GM18951 (cell line): ENCODE data around the gene DGKE.

Source experiments
- POLR2A ChIP-seq: IDR thresholded peaks from 4 replicates; pipeline ENCODE4 v1.6.1; 2011; ENCODE audit warnings: mild to moderate bottlenecking; ENCODE audit not compliant: insufficient read length, insufficient read depth; ENCODE audit errors: extremely low read depth
- in situ Hi-C: fragments of 300-500 bp; cut with MboI; formaldehyde crosslinking; loops from one replicate; pipeline ENCODE4 v1.12.0; 2022; ENCODE audit warnings: low sequenced_read_pairs, mixed read lengths, inconsistent platforms; ENCODE audit not compliant: unreplicated experiment

DGKE gene

DNA sequence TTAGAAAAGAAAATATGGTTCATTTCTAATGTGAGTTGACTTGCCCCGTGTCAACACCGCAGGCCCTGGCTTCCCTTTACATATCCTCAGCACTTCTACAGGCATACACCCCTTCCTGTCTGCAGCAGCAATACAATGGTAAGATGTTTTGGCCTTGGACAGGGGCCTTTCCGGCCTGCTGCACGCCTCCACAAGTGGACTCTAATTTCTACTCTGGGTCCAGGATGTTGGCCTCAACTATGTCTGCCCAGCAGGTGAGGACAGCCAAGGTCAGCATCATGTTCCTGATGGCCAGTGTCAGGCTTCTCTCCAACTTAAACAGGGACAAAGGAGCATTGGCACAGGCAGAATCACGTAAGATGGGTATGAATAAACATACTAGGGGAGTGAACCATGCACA is 11.2 kb upstream of the DGKE start:
- in situ Hi-C loops: no loop called here
- no peak for TF ChIP-seq POLR2A

GRCh38 chr17:56823848-56824247 is 10.1 kb upstream of the DGKE start:
- no peak for TF ChIP-seq POLR2A
- in situ Hi-C loops: no loop called here

GRCh38 chr17:56824503-56824902 is 9.4 kb upstream of the DGKE start:
- TF ChIP-seq POLR2A: no peak
- in situ Hi-C loops: no loop called here

GRCh38 chr17:56826611-56827414 is 7.1 kb upstream of the DGKE start:
- TF ChIP-seq POLR2A: no peak
- in situ Hi-C loops: no loop called here

DNA sequence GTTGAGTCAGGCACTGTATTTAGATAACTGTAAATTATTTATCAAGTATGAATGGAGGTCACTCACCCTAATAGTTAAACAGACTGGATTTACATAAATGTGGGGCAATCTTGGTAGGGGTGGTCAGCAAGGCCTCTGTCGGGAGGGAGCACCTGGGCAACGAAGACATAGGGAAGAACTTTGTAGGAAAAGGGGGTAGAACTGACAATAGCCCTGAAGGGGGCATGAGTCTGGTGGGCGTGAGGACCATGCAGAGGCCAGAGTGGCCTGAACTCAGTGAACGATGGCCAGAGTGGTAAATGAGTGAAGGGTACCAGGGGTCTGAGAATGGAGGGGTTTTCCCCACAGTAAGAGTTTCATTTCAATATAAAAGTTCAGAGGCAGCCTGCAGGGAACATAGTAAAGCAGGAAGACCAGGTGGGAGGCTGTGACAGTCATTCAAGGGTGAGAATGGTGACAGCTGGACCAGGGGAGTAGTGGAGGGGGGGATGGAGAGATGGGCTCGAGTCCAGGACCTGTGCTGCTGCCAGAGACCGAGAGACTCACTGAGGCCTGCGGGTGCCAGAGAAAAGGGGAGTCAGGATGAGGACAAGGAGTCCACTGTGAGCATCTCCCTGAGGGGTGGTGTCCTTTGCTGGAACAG is 3.1 kb upstream of the DGKE start:
- TF ChIP-seq POLR2A: no peak
- in situ Hi-C loops: no loop called here

- TF ChIP-seq POLR2A: no peak
- in situ Hi-C loops: no loop called here
Measured at GRCh38 chr17:56831369-56832095, 2.4 kb upstream of the DGKE start.

- in situ Hi-C loops: no loop called here
- TF ChIP-seq POLR2A: no peak
Measured at GRCh38 chr17:56832446-56832845, 1.5 kb upstream of the DGKE start.

- TF ChIP-seq POLR2A: peak; percentile 70
- in situ Hi-C loops: no loop called here
Measured at GRCh38 chr17:56833057-56833808, 718 bp upstream of the DGKE start.

- in situ Hi-C loops: no loop called here
- TF ChIP-seq POLR2A: no peak
Measured at GRCh38 chr17:56834380-56835263, 671 bp downstream of the DGKE start.

DNA sequence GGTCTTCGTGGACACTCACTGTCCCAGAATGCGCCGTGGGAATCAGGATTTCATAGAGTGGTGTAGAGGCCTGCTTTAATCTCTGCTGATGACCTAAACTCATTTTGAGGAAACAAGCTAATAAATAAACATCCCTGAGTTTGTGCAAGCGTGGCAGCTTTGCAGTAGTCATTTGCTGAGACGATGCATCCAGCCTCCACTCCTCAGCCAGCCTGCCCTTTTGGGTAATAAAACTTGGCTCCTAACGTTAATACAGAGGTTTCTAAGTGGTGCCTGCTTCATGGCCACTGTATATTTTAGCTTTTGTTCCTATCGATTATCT is 1.3 kb downstream of the DGKE start:
- in situ Hi-C loops: no loop called here

GRCh38 chr17:56838687-56839086 is 4.7 kb downstream of the DGKE start:
- in situ Hi-C loops: no loop called here
- TF ChIP-seq POLR2A: no peak

More for the DNA sequence above, 1.3 kb downstream of the DGKE start:
- no peak for TF ChIP-seq POLR2A

DNA sequence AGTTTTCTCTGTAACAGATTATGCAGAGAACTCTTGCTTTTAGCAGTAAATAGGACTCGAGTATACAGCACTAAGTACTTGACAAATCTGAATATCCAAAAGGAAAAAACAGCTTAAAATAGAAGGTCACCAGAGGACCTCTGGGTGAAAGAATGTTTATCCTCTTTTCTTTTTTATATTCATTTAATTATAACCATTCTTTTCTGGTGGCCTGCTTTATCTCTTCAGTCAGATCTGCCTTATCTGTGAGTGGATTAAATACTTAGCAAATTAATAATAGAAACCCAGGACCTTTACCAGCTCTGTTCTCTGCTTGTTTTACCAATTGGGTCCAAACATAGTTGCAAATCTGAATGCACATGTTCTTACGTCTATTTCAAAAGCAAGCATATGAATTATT is 8.6 kb downstream of the DGKE start:
- in situ Hi-C loops: no loop called here
- no peak for TF ChIP-seq POLR2A
